ENCODE measurements around the gene THUMPD2. TPM values are rescaled to one million over a fixed set of nuclear protein-coding genes. Genes with fewer than 3 reads are reported as not detected.

Gene THUMPD2
- total and polyA plus RNA-seq, 5 donors from 2014 or later = 5.3 to 13.4 (median 5.4) TPM

DNA sequence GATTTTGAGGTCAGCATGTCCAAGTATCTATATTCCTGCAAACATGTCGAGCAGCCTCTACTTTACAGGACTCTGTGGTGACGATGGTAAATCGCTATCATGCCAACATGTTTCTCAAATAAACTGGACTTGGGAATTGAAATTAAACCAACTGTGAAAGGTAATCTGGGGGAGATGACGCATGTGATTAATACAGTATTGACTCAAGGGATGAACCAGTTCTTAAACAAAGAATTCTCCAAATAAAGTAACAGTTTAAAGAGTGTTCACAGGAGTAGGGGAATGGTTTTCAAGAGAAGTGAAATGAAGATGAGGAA lies 54.3 kb downstream of the THUMPD2 start:
- no peaks in the 10 kb centered on the region for H3K4me1 Mint-ChIP-seq
- Histone ChIP-seq H3K27me3 (ENCODE audit: control insufficient read depth, insufficient read depth, low read length) (no peaks in the 10 kb centered on the region), H3K4me3 (ENCODE audit: low read depth, low read length) (no peak overlapping the region), H3K9me3 (ENCODE audit: control insufficient read depth in 2 of 2, low read length in 2 of 2) (no peaks in the 10 kb centered on the region), H3K27ac (ENCODE audit: insufficient read depth, low read length, poor library complexity, severe bottlenecking) (no peak overlapping the region), H3K36me3 (ENCODE audit: control insufficient read depth, insufficient read depth, low read length) (no peaks in the 10 kb centered on the region), H3K4me1 (ENCODE audit: control insufficient read depth, insufficient read depth, low read length, poor library complexity, severe bottlenecking) (peaks cover 3% of the 10 kb centered on the region)
- no peak overlapping the region for H3K27ac Mint-ChIP-seq
- no peak for DNase-seq
- H3K4me3 Mint-ChIP-seq = no peak overlapping the region
- no peaks in the 10 kb centered on the region for H3K36me3 Mint-ChIP-seq
- ATAC-seq (ENCODE audit: low read depth in 2 of 2) = no peak
- H3K27me3 Mint-ChIP-seq = peaks cover 25% of the 10 kb centered on the region
- H3K9me3 Mint-ChIP-seq = no peaks in the 10 kb centered on the region

DNA sequence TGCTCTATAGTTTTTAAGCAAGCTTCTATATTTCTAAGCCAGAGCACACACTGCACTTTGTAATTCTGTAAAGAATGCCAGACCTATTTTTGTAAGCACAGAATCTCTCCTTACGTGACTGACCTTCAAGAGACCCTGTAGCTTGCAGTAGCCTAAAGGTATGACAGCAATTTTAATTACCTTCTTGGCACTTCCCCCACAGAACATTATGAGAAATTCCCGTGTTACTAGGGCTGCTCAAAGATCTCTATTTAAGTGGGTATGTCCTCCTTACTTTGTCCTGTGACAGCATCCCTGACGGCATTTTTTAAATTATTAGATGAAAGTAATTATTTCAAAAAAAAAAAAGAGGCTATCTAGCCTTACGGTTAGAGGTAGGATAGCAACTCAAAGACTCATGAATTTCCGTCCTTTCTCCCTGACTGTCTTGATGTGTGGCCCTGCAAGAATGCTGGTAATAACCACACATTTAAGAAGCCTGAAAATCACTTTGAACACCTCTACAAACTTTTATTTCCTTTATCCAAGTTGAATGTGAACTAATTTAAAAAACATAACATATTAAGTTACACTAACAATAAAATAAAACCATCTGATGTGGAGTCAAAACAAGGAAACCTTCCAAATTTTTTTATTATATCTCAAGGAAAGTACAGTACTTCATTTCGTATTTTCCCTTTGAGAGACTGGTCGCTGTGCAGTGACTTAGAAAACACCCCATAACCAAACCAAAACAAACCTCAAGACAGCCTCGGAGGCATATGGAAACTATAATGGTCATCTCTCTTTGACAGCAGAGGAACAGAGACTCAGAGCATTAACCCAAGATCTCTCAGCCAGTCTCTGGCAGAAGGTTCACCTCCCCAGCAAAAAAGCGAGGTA lies 54.9 kb downstream of the THUMPD2 start:
- no peaks in the 10 kb centered on the region for H3K36me3 Mint-ChIP-seq
- H3K4me1 Mint-ChIP-seq = no peaks in the 10 kb centered on the region
- ATAC-seq (ENCODE audit: low read depth in 2 of 2) = no peak
- Histone ChIP-seq H3K4me3 (ENCODE audit: low read depth, low read length) (no peak overlapping the region), H3K27me3 (ENCODE audit: control insufficient read depth, insufficient read depth, low read length) (no peaks in the 10 kb centered on the region), H3K4me1 (ENCODE audit: control insufficient read depth, insufficient read depth, low read length, poor library complexity, severe bottlenecking) (peaks cover 3% of the 10 kb centered on the region), H3K36me3 (ENCODE audit: control insufficient read depth, insufficient read depth, low read length) (no peaks in the 10 kb centered on the region), H3K9me3 (ENCODE audit: control insufficient read depth in 2 of 2, low read length in 2 of 2) (no peaks in the 10 kb centered on the region), H3K27ac (ENCODE audit: insufficient read depth, low read length, poor library complexity, severe bottlenecking) (no peak overlapping the region)
- H3K9me3 Mint-ChIP-seq = no peaks in the 10 kb centered on the region
- H3K27ac Mint-ChIP-seq = no peak overlapping the region
- no peak overlapping the region for H3K4me3 Mint-ChIP-seq
- DNase-seq = no peak
- H3K27me3 Mint-ChIP-seq = peaks cover 25% of the 10 kb centered on the region

DNA sequence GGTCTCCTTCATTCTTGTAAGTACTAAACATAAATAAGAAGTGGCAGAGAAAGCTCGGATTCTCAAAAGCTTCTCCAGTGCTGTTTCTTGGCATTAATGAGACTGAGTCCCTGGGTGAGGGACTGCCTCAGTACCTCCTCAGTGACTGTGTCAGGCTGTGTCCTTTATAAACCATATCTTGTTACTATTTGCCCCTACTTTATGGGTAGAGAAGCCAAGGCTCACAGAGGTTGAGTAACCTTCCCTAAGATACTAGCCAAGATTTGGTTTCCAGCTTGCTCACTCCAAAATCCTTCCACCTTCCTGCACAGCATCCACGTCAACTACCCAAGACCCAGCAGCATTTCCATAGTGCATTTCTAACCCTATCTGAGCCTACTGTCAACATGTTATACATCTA lies 55.6 kb downstream of the THUMPD2 start:
- DNase-seq (no peak), ATAC-seq (ENCODE audit: low read depth in 2 of 2) (no peak)
- Histone ChIP-seq H3K4me1 (ENCODE audit: control insufficient read depth, insufficient read depth, low read length, poor library complexity, severe bottlenecking) (peaks cover 3% of the 10 kb centered on the region), H3K4me3 (ENCODE audit: low read depth, low read length) (no peak overlapping the region), H3K36me3 (ENCODE audit: control insufficient read depth, insufficient read depth, low read length) (no peaks in the 10 kb centered on the region), H3K9me3 (ENCODE audit: control insufficient read depth in 2 of 2, low read length in 2 of 2) (no peaks in the 10 kb centered on the region), H3K27me3 (ENCODE audit: control insufficient read depth, insufficient read depth, low read length) (no peaks in the 10 kb centered on the region), H3K27ac (ENCODE audit: insufficient read depth, low read length, poor library complexity, severe bottlenecking) (no peak overlapping the region)
- H3K4me1 Mint-ChIP-seq = no peaks in the 10 kb centered on the region
- no peaks in the 10 kb centered on the region for H3K9me3 Mint-ChIP-seq
- H3K27ac Mint-ChIP-seq = no peak overlapping the region
- peaks cover 25% of the 10 kb centered on the region for H3K27me3 Mint-ChIP-seq
- no peak overlapping the region for H3K4me3 Mint-ChIP-seq
- no peaks in the 10 kb centered on the region for H3K36me3 Mint-ChIP-seq

DNA sequence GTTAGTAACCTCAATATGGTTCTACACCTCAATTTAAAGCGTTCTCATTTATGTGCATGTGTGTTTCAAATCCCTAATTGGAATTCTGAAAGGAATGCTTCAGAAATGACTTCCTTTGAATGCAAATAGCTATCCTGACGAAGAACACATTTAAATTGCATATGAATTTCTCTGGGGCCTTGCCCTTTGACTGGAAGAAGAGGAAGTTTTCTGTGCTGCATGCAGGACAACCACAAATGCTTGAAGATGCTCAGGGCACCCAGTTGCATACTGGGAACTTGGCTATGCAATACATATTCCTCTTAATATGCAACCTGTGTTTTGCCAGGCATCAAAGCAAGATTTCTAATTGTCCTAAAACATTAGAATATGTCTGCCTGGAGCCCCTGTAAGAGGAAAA lies 58.1 kb downstream of the THUMPD2 start:
- H3K4me1 ChIP-seq (ENCODE audit: control insufficient read depth, insufficient read depth, low read length, poor library complexity, severe bottlenecking) = no peaks in the 10 kb centered on the region
- Mint-ChIP-seq H3K4me3 (no peak overlapping the region), H3K27ac (no peak overlapping the region), H3K36me3 (no peaks in the 10 kb centered on the region), H3K4me1 (no peaks in the 10 kb centered on the region), H3K27me3 (peaks cover 34% of the 10 kb centered on the region), H3K9me3 (no peaks in the 10 kb centered on the region)
- H3K9me3 ChIP-seq (ENCODE audit: control insufficient read depth in 2 of 2, low read length in 2 of 2) = no peaks in the 10 kb centered on the region
- H3K4me3 ChIP-seq (ENCODE audit: low read depth, low read length) = no peak overlapping the region
- H3K27me3 ChIP-seq (ENCODE audit: control insufficient read depth, insufficient read depth, low read length) = no peaks in the 10 kb centered on the region
- H3K27ac ChIP-seq (ENCODE audit: insufficient read depth, low read length, poor library complexity, severe bottlenecking) = no peak overlapping the region
- H3K36me3 ChIP-seq (ENCODE audit: control insufficient read depth, insufficient read depth, low read length) = no peaks in the 10 kb centered on the region
- no peak for ATAC-seq (ENCODE audit: low read depth in 2 of 2)
- DNase-seq = no peak

DNA sequence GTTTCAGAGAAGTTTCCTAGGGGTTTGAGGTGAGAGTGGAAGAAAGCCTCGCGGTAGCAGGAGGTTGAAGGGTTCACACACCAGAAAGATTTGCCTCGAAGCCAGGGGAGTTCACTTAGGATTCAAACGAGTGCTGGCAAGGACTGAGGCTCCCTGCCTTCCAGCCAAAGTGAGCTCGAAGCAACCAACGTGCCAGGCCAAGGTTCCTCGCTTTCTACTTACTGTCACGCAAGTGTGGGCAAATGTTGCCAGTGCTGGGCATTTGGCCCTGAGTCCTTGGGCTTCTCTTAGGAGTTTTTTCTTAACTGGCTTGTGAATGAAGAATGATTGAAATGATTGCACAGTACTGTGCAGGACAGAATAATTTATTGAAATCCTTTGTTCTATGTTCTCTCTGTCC lies 59.7 kb downstream of the THUMPD2 start:
- Histone ChIP-seq H3K4me1 (ENCODE audit: control insufficient read depth, insufficient read depth, low read length, poor library complexity, severe bottlenecking) (no peaks in the 10 kb centered on the region), H3K27me3 (ENCODE audit: control insufficient read depth, insufficient read depth, low read length) (peaks cover 2% of the 10 kb centered on the region), H3K9me3 (ENCODE audit: control insufficient read depth in 2 of 2, low read length in 2 of 2) (no peaks in the 10 kb centered on the region), H3K36me3 (ENCODE audit: control insufficient read depth, insufficient read depth, low read length) (no peaks in the 10 kb centered on the region), H3K27ac (ENCODE audit: insufficient read depth, low read length, poor library complexity, severe bottlenecking) (no peak overlapping the region), H3K4me3 (ENCODE audit: low read depth, low read length) (no peak overlapping the region)
- H3K4me3 Mint-ChIP-seq = no peak overlapping the region
- H3K27me3 Mint-ChIP-seq = peaks cover 37% of the 10 kb centered on the region
- no peaks in the 10 kb centered on the region for H3K9me3 Mint-ChIP-seq
- DNase-seq (no peak), ATAC-seq (ENCODE audit: low read depth in 2 of 2) (no peak)
- no peak overlapping the region for H3K27ac Mint-ChIP-seq
- no peaks in the 10 kb centered on the region for H3K4me1 Mint-ChIP-seq
- no peaks in the 10 kb centered on the region for H3K36me3 Mint-ChIP-seq

DNA sequence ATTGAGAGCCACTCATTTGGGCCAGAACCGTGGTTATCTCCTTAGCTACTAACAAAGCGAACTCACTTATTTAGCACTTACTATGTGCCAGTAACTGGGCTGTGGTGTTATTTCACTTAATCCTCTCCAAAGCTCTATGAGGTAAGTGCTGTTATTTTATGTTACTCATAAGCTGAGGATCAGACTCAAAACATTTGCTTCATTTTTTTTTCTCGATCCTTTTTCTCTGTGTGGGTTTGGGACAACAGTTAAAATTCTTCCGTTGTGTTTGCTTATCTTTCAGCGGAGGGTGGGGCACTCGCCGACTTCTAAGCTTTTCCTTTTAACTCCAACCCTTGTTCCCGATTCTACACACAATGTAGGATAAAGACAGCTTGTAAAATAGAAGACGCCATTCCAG lies 60.6 kb downstream of the THUMPD2 start:
- DNase-seq (no peak), ATAC-seq (ENCODE audit: low read depth in 2 of 2) (no peak)
- Histone ChIP-seq H3K9me3 (ENCODE audit: control insufficient read depth in 2 of 2, low read length in 2 of 2) (no peaks in the 10 kb centered on the region), H3K27ac (ENCODE audit: insufficient read depth, low read length, poor library complexity, severe bottlenecking) (no peak overlapping the region), H3K4me3 (ENCODE audit: low read depth, low read length) (no peak overlapping the region), H3K27me3 (ENCODE audit: control insufficient read depth, insufficient read depth, low read length) (peaks cover 2% of the 10 kb centered on the region), H3K36me3 (ENCODE audit: control insufficient read depth, insufficient read depth, low read length) (no peaks in the 10 kb centered on the region), H3K4me1 (ENCODE audit: control insufficient read depth, insufficient read depth, low read length, poor library complexity, severe bottlenecking) (no peaks in the 10 kb centered on the region)
- Mint-ChIP-seq H3K27me3 (peaks cover 42% of the 10 kb centered on the region), H3K4me1 (no peaks in the 10 kb centered on the region), H3K27ac (no peak overlapping the region), H3K9me3 (no peaks in the 10 kb centered on the region), H3K4me3 (no peak overlapping the region), H3K36me3 (no peaks in the 10 kb centered on the region)

DNA sequence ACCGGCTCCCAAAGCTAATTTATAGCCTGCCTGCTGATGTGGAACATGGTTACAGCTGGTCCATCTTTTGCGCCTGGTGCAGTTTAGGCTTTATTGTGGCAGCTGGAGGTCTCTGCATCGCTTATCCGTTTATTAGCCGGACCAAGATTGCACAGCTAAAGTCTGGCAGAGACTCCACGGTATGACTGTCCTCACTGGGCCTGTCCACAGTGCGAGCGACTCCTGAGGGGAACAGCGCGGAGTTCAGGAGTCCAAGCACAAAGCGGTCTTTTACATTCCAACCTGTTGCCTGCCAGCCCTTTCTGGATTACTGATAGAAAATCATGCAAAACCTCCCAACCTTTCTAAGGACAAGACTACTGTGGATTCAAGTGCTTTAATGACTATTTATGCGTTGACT lies 62.0 kb downstream of the THUMPD2 start:
- H3K4me3 Mint-ChIP-seq = no peak overlapping the region
- H3K27me3 ChIP-seq (ENCODE audit: control insufficient read depth, insufficient read depth, low read length) = peaks cover 2% of the 10 kb centered on the region
- H3K27me3 Mint-ChIP-seq = peaks cover 43% of the 10 kb centered on the region
- no peaks in the 10 kb centered on the region for H3K4me1 Mint-ChIP-seq
- no peaks in the 10 kb centered on the region for H3K36me3 Mint-ChIP-seq
- no peaks in the 10 kb centered on the region for H3K36me3 ChIP-seq (ENCODE audit: control insufficient read depth, insufficient read depth, low read length)
- H3K4me3 ChIP-seq (ENCODE audit: low read depth, low read length) = no peak overlapping the region
- no peaks in the 10 kb centered on the region for H3K9me3 ChIP-seq (ENCODE audit: control insufficient read depth in 2 of 2, low read length in 2 of 2)
- H3K27ac Mint-ChIP-seq = no peak overlapping the region
- H3K9me3 Mint-ChIP-seq = no peaks in the 10 kb centered on the region
- no peak overlapping the region for H3K27ac ChIP-seq (ENCODE audit: insufficient read depth, low read length, poor library complexity, severe bottlenecking)
- no peaks in the 10 kb centered on the region for H3K4me1 ChIP-seq (ENCODE audit: control insufficient read depth, insufficient read depth, low read length, poor library complexity, severe bottlenecking)
- no peak for DNase-seq
- ATAC-seq (ENCODE audit: low read depth in 2 of 2) = no peak

DNA sequence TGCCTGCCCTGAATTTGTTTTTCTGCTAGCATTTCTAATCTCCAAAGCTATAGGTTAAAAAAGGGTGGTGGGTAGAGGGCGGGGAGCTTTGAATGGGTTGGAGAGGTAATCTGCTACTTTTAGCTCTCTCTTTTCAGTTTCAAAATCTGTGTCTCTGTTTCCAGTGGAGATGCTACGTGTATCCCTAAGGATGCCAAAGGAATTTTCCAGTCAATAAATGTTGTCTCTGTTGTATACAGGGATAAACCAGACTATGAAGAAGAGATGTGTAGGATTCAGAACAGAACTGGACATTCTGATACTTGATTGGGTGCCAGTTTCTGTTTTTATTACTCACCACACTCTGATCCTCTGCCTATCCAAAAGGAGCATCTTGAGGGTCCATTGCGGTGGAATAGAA lies 63.2 kb downstream of the THUMPD2 start:
- peaks cover 40% of the 10 kb centered on the region for H3K27me3 Mint-ChIP-seq
- H3K27ac Mint-ChIP-seq = no peak overlapping the region
- H3K4me3 Mint-ChIP-seq = no peak overlapping the region
- ATAC-seq (ENCODE audit: low read depth in 2 of 2) (no peak), DNase-seq (no peak)
- no peaks in the 10 kb centered on the region for H3K4me1 ChIP-seq (ENCODE audit: control insufficient read depth, insufficient read depth, low read length, poor library complexity, severe bottlenecking)
- no peaks in the 10 kb centered on the region for H3K36me3 ChIP-seq (ENCODE audit: control insufficient read depth, insufficient read depth, low read length)
- no peak overlapping the region for H3K27ac ChIP-seq (ENCODE audit: insufficient read depth, low read length, poor library complexity, severe bottlenecking)
- H3K4me1 Mint-ChIP-seq = no peaks in the 10 kb centered on the region
- no peaks in the 10 kb centered on the region for H3K9me3 Mint-ChIP-seq
- peaks cover 4% of the 10 kb centered on the region for H3K27me3 ChIP-seq (ENCODE audit: control insufficient read depth, insufficient read depth, low read length)
- H3K36me3 Mint-ChIP-seq = no peaks in the 10 kb centered on the region
- no peaks in the 10 kb centered on the region for H3K9me3 ChIP-seq (ENCODE audit: control insufficient read depth in 2 of 2, low read length in 2 of 2)
- no peak overlapping the region for H3K4me3 ChIP-seq (ENCODE audit: low read depth, low read length)
